ENCODE measurements around the gene STS. TPM values are rescaled to one million over a fixed set of nuclear protein-coding genes. Genes with fewer than 3 reads are reported as not detected.

Gene STS
- 10 to 100 TPM in 2 of 3 donors, 1 to 10 TPM in 1; 9.8 to 17.0 (median 10.8) TPM for total RNA-seq

GRCh38 chrX:7147413-7147977, at the start of gene STS:
STS (plus strand) TSS chrX:7147712; CDS start chrX:7253200, 105,488 bp downstream.
- intact Hi-C loops (cut with DNase I; ENCODE audit: low total_unique reads) = no loop called here
- Histone ChIP-seq H3K27me3 (no peaks in the 10 kb centered on the region), H3K4me3 (peak within 1 kb of the TSS; percentile 58 to 82 (median 79)), H3K9me3 (no peaks in the 10 kb centered on the region), H3K27ac (peak within 1 kb of the TSS; percentile 90), H3K4me1 (no peaks in the 10 kb centered on the region), H3K36me3 (no peaks in the 10 kb centered on the region)
- DNase-seq (ENCODE audit: low spot score in 2 of 2) = peak in 1 of 2 donors; percentile 44
- TF ChIP-seq POLR2AphosphoS5 (IDR thresholded peaks at IDR 0.05) = no peak
- no peak for TF ChIP-seq CTCF (IDR thresholded peaks at IDR 0.05)
- no peak for TF ChIP-seq POLR2A (IDR thresholded peaks at IDR 0.05)

- no peak overlapping the region for H3K4me3 ChIP-seq
- no peaks in the 10 kb centered on the region for H3K27me3 ChIP-seq
- no peak for DNase-seq (ENCODE audit: low spot score in 2 of 2)
Measured at GRCh38 chrX:7100022-7100421, 47.5 kb upstream of the STS start.

GRCh38 chrX:7102119-7102518, 45.4 kb upstream of the STS start:
- intact Hi-C loops (cut with DNase I; ENCODE audit: low total_unique reads) = no loop called here
- TF ChIP-seq POLR2AphosphoS5 (IDR thresholded peaks at IDR 0.05) (no peak), CTCF (IDR thresholded peaks at IDR 0.05) (no peak), POLR2A (IDR thresholded peaks at IDR 0.05) (no peak)
- Histone ChIP-seq H3K4me3 (no peak overlapping the region), H3K9me3 (no peaks in the 10 kb centered on the region), H3K36me3 (no peaks in the 10 kb centered on the region), H3K27me3 (no peaks in the 10 kb centered on the region), H3K4me1 (no peaks in the 10 kb centered on the region), H3K27ac (no peak overlapping the region)
- DNase-seq (ENCODE audit: low spot score in 2 of 2) = no peak

More at GRCh38 chrX:7100022-7100421, 47.5 kb upstream of the STS start:
- H3K4me1 ChIP-seq = no peaks in the 10 kb centered on the region
- H3K36me3 ChIP-seq = no peaks in the 10 kb centered on the region
- no peak for TF ChIP-seq CTCF (IDR thresholded peaks at IDR 0.05)
- TF ChIP-seq POLR2A (IDR thresholded peaks at IDR 0.05) = no peak
- TF ChIP-seq POLR2AphosphoS5 (IDR thresholded peaks at IDR 0.05) = no peak
- H3K9me3 ChIP-seq = no peaks in the 10 kb centered on the region
- intact Hi-C loops (cut with DNase I; ENCODE audit: low total_unique reads) = no loop called here
- H3K27ac ChIP-seq = no peak overlapping the region

- DNase-seq (ENCODE audit: low spot score in 2 of 2) = no peak
- Histone ChIP-seq H3K4me1 (no peaks in the 10 kb centered on the region), H3K36me3 (no peaks in the 10 kb centered on the region), H3K4me3 (no peak overlapping the region), H3K9me3 (no peaks in the 10 kb centered on the region), H3K27me3 (no peaks in the 10 kb centered on the region), H3K27ac (no peak overlapping the region)
- intact Hi-C loops (cut with DNase I; ENCODE audit: low total_unique reads) = no loop called here
- TF ChIP-seq POLR2AphosphoS5 (IDR thresholded peaks at IDR 0.05) (no peak), CTCF (IDR thresholded peaks at IDR 0.05) (no peak), POLR2A (IDR thresholded peaks at IDR 0.05) (no peak)
Measured at GRCh38 chrX:7106649-7107048, 40.9 kb upstream of the STS start.

- TF ChIP-seq CTCF (IDR thresholded peaks at IDR 0.05) (no peak), POLR2AphosphoS5 (IDR thresholded peaks at IDR 0.05) (no peak), POLR2A (IDR thresholded peaks at IDR 0.05) (no peak)
- no peaks in the 10 kb centered on the region for H3K36me3 ChIP-seq
- no peaks in the 10 kb centered on the region for H3K27me3 ChIP-seq
- no peaks in the 10 kb centered on the region for H3K4me1 ChIP-seq
- no peak overlapping the region for H3K4me3 ChIP-seq
- H3K27ac ChIP-seq = no peak overlapping the region
- H3K9me3 ChIP-seq = no peaks in the 10 kb centered on the region
- DNase-seq (ENCODE audit: low spot score in 2 of 2) = no peak
- intact Hi-C loops (cut with DNase I; ENCODE audit: low total_unique reads) = no loop called here
Measured at GRCh38 chrX:7108030-7108429, 39.5 kb upstream of the STS start.
